Activated CD4-positive, alpha-beta T cell treated with anti-CD3 and anti-CD28 coated beads, Interleukin-2, amount 50 U/mL, for 16 hours (primary cell): Measurements from ENCODE around the gene MAGEA6.
"Not testable (repeated sequence)": the region's sequence is repeated elsewhere in the genome, so short reads cannot be mapped to it uniquely, and the experiment has no call there.

ENCODE experiments used
- DNase-seq: peaks from one replicate; pipeline ENCODE4 v3.0.0-alpha.2; 2020

Gene MAGEA6, protein sequence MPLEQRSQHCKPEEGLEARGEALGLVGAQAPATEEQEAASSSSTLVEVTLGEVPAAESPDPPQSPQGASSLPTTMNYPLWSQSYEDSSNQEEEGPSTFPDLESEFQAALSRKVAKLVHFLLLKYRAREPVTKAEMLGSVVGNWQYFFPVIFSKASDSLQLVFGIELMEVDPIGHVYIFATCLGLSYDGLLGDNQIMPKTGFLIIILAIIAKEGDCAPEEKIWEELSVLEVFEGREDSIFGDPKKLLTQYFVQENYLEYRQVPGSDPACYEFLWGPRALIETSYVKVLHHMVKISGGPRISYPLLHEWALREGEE

DNA sequence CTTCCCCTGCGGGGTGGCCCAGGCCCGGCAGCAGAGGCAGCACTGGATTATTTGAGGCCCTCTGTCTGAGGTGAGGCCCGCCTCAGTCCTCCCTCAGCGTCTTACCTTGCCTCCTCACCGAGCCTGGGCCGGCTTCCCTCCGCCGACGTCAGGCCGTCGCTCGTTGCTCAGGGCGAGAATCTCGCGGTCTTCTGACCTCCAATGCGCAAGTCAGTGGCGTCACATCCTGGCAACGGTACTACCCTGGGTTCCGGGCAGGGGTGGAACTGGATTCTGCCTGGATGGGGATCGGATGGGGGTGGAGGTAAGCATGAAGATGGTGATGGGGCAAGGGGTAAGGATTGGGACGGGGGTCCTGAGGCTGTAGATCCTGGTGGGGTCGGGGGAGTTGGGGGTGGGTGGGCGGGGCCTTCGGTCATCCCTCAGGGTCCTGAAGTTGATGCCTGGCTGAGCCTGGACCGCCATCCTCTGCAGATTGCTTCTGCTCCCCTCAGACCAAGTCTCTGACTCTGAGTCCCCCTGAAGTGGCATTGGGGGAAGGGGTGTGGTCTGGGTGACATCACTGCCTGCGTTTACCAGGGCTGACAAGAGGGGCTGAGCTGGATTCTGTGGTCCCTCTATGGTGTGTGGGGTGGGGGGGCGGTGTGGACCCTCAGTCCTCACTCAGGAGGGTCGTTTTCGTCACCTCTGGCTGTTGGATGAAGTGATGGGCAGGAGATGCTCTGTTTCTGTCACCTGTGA is at the start of gene MAGEA6:
Gene MAGEA6 (minus strand): TSS at position 141 of the 741 bp plus-strand sequence. CDS start 2,039 bp downstream, outside the sequence.
- not testable (repeated sequence) for DNase-seq

DNA sequence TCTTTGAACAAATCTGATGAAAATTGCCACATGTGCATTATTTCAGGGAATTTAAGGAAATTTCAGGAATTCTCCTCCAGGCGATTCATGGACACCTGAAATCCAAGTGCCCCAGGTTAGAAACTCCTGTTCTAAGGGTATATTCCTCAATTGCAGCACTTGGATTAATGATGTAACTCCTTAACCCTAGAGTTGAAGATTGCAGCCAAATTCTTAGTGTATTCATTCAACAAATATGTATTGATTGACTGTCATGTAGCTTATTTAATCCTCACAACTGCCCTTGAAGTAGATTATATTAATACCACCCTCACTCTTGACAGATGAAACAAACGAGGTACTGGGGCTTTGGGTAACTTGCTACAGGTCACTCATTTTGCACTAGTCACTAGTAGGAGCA is 49.8 kb upstream of the MAGEA6 start:
- no peak for DNase-seq

DNA sequence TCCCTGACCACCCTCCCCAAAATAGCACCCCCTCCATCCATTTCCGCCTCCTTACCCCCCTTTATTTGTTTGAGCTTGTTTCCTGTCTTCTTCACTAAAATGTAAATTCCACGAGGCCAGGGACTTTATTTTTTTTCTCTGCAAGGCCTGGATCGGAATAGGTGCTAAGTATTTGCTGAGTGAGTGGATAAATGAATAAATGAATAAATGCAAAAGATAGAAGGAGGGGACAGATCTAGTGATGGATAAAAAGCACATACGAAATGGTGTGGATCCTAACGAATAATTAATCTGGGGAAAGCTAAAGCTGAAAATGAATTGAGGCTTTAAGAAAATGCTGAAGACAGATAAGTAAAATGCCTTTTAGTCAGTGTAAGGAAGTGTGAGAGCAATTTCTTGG is 48.9 kb upstream of the MAGEA6 start:
- DNase-seq, result no peak

DNA sequence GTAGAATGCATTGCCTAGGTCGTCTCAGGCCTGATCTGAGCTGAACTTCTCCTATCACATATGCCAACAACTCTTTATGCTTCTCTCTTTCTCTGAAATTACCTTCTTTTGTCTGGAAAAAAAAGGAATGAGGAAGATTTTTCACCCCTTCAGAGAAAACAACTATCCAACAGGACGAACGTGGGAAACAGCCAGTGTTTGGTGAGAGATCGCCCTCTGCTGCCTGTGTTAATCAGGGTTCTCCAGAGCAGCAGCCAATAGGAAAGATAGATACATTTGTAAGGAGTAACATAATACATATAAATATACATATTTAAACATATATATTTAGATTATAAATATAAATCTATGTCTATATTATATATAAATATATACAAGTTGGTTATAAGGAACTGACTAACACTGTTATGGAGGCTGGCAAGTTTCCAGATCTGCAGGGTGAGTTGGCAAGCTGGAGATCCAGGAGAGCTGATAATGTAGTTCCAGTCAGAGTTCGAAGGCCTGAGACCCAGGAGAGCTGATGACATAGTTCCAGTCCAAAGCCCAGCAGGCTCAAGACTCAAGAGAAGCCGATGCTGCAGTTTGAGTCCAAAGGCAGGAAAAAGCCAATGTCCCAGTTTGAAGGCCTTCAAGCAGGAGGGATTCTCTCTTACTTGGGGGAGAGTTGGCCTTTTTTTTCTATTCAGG is 47.7 kb upstream of the MAGEA6 start:
- peak; percentile 16 for DNase-seq

DNA sequence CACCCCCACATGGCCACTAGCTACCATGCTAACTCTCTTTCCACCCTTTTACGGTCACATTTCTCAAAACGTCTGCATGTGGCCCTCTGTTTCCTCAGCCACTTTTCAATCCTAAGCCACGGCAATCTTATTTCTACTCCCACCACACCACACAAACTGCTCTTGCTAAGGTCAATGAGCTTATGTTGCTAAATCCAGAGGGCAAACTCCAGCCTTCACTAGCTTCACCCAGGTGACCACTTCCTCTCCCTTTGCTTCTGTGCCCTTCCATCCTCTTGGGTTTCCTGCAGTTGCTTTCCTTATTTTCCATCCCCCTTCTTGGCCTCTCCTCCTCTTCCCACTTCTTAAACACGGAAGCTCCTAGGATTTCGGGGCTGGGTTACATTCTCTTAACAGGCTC is 44.6 kb upstream of the MAGEA6 start:
- no peak for DNase-seq

DNA sequence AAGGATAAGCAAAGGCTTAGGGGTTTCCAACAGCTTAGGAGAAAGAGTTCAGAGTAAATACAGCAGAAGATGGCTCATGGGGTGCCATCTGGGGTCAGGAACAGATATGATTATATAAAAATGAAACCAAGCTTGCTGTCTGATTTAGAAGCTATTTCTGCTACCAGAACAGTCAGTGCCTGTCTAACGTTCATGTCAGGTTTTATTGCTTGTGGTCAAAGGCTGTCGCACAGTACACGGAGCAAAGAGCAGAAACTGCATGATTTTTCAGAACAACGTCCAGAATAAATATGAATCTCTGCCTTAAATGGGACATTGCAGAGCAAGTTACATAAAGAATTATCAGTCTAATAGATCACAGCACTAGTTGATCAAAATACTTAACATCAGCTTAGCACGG is 43.7 kb upstream of the MAGEA6 start:
- no peak for DNase-seq

DNA sequence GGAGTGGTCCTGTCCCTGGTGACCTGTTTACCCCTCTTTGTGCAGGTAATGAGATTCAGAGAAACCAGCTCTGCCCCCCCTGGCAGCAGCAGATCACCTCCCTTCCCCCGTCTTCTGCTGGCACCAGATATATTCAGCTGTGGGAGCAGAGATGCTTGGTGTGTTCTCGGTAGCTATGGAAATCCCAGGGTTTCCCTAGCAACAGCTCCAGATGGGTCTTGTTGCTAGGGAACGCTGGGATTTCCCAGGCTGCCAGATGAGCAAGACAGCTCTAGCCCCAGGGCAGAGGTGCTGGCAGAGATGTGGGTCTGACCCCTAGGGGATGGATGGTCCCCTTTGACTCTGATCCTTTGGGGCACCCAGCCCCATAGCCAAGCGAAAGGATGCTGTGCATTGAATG is 40.9 kb upstream of the MAGEA6 start:
- no peak for DNase-seq

DNA sequence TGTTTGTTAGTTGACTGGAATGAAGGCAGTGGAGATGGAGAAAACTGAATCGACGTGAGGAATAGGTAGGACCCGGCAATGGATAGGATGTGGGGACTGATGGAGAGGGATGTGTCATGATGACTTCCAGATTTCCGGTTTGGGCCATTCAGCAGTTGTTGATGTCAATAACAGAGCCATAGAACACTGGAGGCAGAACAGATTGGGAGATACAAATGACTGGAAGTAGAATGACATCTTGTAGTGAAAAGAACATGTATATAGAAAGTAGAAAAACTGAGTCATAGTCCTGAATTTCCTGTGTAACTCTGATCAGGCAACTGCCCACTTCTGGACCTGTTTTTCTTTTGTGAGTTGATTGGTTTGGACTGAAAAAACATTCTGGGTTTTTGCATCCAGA is 36.5 kb upstream of the MAGEA6 start:
- DNase-seq, result peak; percentile 6

DNA sequence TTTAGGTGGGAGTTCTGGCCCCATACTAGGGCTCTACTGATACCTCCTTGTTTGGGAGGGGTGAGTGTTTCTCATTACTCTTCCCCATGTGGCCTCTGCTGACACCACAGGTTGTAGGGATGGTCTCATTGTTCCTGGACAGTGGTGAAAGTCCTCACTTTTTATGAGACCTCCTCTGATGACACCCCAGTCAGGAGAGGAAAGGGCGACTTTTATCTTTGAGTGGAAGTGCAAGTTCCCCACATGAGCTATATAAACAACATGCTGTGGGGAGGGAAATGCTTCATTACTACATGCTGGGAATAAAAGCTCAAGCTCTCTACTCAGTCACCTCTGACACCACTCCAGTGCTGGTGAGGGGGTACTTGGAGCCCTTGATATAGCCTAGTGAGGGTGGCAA is 29.5 kb upstream of the MAGEA6 start:
- no peak for DNase-seq

DNA sequence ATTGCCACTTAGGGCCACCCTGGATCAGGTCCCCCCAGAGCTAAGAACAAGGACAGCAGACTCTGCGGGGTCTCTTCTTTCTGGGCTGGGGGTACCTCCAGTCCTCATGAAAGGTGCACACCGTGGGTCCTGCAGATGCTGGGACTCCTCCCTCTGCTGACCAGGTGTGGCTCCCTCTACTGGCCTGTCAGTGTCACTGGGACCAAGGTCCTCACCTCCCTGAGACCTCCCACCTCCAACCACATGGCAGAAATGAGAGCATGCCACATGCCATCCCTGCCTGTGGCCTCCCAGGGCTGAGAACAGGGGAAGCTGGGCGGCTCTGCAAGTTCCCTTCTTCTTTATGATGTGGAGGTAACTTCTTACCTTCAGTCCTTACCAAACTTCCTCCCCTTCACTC is 17.6 kb upstream of the MAGEA6 start:
- not testable (repeated sequence) for DNase-seq

DNA sequence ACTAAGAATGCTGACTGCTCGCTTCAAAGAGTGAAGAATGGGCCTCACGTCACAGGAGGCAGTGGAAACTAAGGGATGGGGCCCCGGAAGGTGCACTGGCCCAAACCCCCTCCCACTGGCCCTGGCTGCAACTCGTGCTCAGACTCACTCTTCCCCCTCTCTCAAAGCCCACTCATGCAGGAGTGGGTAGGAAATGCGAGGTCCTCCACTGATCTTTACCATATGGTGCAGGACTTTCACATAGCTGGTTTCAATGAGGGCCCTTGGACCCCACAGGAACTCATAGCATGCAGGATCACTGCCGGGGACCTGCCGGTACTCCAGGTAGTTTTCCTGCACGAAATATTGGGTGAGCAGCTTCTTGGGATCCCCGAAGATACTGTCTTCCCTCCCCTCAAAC is 2.9 kb downstream of the MAGEA6 start:
- DNase-seq, result not testable (repeated sequence)

DNA sequence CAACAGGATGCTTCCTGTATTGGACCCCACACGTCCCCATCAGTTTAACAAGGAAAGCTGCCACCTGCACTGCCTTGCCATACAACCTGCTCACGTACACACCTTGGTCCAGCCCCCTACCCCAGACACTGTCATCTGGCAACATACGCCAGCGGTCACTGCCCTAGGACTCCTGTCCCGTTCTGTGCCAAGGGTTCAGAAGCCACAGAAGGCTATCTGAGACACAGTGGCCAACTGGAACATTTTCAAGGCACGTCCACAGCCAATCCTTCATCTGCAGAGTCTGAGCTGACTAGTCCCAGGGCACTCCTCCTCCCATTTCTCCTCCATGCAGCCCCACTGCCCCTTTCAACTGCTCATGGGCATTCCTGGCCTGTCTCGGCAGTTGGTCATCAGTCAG is 7.9 kb downstream of the MAGEA6 start:
- DNase-seq, result not testable (repeated sequence)

DNA sequence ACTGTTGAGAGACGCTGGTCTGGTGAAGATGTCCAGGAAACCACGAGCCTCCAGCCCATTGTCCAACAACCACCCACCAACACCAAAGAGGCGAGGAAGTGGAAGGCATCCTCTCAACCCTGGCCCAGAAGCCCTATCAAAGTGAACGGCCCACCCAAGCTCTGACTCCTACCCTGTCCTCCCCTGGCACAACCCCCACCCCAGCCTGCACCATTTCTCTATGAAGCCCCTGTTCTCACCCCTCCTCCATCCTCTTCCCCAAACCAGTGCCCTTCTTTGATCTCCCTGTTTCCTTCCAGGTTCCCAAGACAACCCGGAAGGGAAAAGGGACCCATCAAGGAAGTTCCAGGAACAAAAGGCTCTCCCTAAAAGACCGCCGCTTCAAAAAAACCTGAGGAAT is 9.9 kb downstream of the MAGEA6 start:
- not testable (repeated sequence) for DNase-seq

DNA sequence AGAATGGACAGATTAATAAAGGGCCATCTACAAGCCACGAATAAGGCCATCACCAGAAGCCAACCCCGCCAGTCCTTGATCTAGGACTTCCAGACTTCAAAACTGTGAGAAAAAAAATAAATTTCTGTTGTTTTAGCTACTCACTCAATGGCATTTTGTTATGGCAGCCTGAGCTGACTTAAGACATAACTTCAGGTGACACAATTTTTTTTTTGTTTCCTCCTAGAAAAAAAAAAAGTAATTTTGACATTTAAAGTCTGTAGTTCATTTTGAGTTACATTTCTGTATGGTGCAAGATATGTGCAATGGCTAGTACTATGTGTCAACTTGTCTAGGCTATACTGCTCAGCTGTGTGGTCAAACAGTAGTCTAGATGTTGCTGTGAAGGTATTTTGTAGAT is 10.6 kb downstream of the MAGEA6 start, which contains the start of gene CSAG3:
Gene CSAG3 (plus strand): TSS at position 301 of the 400 bp plus-strand sequence.
- DNase-seq, result not testable (repeated sequence)

DNA sequence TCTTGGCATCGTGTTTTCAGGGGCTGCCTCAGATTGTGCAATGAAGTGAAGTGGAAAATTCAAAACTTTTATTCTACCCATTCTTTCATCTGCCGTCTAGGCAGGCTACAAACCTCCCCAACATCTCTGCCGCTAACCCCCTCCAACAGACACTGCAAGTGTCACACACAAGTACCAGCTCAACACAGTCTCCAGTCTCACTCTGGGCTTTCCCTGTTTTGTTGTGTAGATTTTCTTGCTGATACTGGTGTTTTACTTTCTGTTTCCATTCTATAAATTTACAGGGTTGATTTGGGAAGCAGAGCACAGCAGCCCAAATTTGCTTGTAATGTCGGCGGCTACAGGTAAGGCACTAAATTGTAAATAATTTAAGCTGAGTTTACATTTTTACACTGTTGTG is 14.6 kb downstream of the MAGEA6 start:
- DNase-seq, result not testable (repeated sequence)

DNA sequence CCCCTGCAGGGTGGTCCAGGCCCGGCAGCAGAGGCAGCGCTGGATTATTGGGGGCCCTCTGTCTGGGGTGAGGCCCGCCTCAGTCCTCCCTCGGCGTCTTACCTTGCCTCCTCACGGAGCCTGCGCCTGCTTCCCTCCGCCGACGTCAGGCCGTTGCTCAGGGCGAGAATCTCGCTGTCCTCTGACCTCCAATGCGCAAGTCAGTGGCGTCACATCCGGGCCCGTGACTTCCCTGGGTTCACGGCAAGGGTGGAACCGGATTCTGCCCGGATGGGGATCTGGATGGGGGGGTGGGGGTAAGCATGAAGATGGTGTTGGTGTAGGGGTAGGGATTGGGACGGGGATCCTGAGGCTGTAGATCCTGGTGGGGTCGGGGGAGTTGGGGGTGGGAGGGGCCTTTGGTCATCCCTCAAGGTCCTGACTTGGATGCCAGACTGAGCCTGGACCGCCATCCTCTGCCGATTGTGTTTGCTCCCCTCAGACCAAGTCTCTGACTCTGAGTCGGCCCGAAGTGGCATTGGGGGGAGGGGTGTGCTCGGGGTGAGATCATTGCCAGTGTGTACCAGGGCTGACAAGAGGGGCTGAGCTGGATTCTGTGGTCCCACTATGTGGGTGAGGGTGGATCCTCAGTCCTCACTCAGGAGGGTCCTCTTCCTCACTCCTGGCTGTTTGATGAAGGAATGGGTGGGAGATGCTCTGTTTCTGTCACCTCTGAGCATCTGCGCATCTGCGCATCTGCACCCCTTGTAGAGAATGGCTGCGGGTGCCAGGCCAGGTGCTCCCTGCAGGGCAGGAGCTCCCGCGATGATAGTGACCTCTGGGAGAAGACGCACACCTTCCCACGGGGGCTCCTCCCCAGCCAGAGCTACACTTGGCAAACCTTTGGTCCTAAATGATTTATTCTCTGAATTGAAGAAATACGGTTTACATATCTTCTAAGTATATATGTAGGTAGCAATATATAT is 15.5 kb downstream of the MAGEA6 start, which contains the start of gene MAGEA2:
Gene MAGEA2 (minus strand): TSS at position 157 of the 965 bp plus-strand sequence. CDS start 2,479 bp downstream, outside the sequence.
- DNase-seq, result not testable (repeated sequence)

DNA sequence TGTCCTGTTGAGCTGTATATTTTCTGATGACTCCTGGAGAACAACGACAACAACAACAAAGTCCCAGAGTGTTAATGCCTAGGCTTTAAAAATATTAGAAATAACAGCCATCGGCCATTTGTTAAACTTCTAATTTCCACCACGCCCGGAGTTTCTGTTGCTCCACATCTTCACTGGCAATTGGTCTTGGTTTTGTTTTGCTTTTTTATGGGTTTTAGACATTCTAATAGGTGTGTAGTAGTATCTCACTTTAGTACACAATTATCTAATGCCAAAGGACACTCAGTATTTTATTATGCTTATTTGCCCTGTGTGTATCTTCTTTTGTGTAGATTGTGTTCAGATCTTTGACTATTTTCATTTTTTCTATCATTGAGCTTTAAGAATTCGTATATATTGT is 30.9 kb downstream of the MAGEA6 start:
- no peak for DNase-seq

DNA sequence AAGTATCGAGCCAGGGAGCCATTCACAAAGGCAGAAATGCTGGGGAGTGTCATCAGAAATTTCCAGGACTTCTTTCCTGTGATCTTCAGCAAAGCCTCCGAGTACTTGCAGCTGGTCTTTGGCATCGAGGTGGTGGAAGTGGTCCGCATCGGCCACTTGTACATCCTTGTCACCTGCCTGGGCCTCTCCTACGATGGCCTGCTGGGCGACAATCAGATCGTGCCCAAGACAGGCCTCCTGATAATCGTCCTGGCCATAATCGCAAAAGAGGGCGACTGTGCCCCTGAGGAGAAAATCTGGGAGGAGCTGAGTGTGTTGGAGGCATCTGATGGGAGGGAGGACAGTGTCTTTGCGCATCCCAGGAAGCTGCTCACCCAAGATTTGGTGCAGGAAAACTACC is 33.0 kb downstream of the MAGEA6 start:
- DNase-seq, result not testable (repeated sequence)

DNA sequence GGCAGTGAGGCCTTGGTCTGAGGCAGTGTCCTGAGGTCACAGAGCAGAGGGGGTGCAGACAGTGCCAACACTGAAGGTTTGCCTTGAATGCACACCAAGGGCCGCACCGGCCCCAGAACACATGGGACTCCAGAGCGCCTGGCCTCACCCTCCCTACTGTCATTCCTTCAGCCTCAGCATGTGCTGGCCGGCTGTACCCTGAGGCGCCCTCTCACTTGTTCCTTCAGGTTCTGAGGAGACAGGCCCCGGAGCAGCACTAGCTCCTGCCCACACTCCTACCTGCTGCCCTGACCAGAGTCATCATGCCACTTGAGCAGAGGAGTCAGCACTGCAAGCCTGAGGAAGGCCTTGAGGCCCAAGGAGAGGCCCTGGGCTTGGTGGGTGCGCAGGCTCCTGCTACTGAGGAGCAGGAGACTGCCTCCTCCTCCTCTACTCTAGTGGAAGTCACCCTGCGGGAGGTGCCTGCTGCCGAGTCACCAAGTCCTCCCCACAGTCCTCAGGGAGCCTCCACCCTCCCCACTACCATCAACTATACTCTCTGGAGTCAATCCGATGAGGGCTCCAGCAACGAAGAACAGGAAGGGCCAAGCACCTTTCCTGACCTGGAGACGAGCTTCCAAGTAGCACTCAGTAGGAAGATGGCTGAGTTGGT is 33.5 kb downstream of the MAGEA6 start:
- DNase-seq, result no peak

DNA sequence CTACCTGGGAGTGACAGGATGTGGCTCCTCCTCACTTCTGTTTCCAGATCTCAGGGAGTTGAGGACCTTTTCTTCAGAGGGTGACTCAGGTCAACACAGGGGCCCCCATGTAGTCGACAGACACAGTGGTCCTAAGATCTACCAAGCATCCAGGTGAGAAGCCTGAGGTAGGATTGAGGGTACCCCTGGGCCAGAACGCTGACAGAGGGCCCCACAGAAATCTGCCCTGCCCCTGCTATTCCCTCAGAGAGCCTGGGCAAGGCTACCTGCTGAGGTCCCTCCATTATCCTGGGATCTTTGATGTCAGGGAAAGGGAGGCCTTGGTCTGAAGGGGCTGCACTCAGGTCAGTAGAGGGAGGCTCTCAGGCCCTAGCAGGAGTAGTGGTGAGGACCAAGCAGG is 34.4 kb downstream of the MAGEA6 start:
- DNase-seq, result no peak

DNA sequence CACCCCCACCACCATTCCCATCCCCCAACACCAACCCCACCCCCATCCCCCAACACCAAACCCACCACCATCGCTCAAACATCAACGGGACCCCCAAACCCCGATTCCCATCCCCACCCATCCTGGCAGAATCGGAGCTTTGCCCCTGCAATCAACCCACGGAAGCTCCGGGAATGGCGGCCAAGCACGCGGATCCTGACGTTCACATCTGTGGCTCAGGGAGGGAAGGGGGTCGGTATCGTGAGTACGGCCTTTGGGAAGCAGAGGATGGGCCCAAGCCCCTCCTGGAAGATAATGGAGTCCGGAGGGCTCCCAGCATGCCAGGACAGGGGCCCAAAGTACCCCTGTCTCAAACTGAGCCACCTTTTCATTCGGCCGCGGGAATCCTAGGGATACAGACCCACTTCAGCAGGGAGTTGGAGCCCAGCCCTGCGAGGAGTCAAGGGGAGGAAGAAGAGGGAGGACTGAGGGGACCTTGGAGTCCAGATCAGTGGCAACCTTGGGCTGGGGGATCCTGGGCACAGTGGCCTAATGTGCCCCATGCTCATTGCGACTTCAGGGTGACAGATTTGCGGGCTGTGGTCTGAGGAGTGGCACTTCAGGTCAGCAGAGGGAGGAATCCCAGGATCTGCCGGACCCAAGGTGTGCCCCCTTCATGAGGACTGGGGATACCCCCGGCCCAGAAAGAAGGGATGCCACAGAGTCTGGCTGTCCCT is 35.2 kb downstream of the MAGEA6 start:
- DNase-seq, result not testable (repeated sequence)
